H1 (cell line): Measurements from ENCODE around the gene EXTL1. TPM values are rescaled to one million over a fixed set of nuclear protein-coding genes. Genes with fewer than 3 reads are reported as not detected.

Experiments
- BCL11A ChIP-seq, 2 experiments: IDR thresholded peaks; one replicate each; pipeline ENCODE4 v1.6.1; 2011; ENCODE audit warnings: low read depth in 2 of 2, low read length in 2 of 2, mild to moderate bottlenecking in 2 of 2
- GTF2F1 ChIP-seq: IDR thresholded peaks from 2 replicates; pipeline ENCODE4 v1.6.1; 2012; ENCODE audit warnings: low read depth, low read length, improper control_type of control experiment, borderline replicate concordance
- RXRA ChIP-seq: IDR thresholded peaks from 2 replicates; pipeline ENCODE4 v1.6.1; 2011; ENCODE audit warnings: low read depth, mild to moderate bottlenecking, low read length, moderate library complexity; ENCODE audit not compliant: insufficient read depth
- TCF12 ChIP-seq: IDR thresholded peaks from 2 replicates; pipeline ENCODE4 v1.6.1; 2011; ENCODE audit warnings: low read depth, mild to moderate bottlenecking, low read length
- polyA plus RNA-seq, 7 experiments: library from polyadenylated mRNA; depleted of rRNA in 3 of 7; stranded (reverse) in 5 of 7; unstranded in 2 of 7; fragments of >200 nt in 5 of 7; fragments of 200-250 nt in 2 of 7; gene quantifications; 1 replicate in 5 of 7; 2 replicates in 1 of 7; 4 replicates in 1 of 7; pipeline versions ENCODE4 v1.2.1 to v1.2.3, GENCODE V29; 2011 to 2013; ENCODE audit warnings: missing spikeins in 2 of 7, mixed read lengths in 2 of 7
- total RNA-seq: library from RNA; stranded (reverse); fragmentation: NEBNext Ultra II Directional; extraction: Animal tissue kit (Norgen Biotek cat#: 25700); gene quantifications from 2 replicates; pipeline ENCODE4 v1.2.1, GENCODE V29; 2021

Gene EXTL1
- total and polyA plus RNA-seq, 2 of the 8 experiments (the other 6 are each of a cell fraction or from before 2014, with no cell fraction given) = 0.89 to 1.2 TPM

DNA sequence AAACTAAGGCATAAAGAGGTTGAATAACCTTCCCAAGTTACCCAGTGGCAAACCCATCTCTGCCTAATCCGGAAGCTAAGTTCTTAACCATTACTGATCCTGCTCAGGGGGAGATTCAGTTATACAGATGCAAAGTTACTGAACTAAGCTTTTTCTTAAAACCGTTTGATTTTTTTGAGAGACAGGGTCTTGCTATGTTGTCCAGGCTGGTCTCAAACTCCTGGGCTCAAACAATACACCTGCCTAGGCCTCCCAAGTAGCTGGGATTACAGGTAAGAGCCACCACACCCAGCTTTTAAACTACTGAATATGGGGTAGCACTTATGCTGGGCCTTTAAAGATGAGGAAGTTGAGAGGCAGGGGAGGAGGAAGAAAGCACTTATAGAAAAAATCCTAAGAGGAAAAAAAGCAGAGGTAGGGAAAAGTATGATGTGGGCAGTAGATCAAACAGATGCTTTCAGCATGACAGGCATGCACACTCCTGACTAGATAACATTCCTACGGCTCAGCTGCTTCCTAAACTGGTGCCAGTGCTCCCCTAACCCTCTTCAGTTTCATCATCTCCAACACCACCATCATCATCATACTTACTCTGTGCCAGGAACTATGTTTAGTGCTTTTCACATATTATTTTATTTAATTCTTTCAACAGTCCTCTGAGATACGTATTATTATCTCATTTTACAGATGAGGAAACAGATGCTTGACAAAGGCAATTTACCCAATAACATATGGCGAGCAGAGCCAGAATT is 29.5 kb upstream of the EXTL1 start (continued):
- TF ChIP-seq TCF12 (no peak), BCL11A (IDR thresholded peaks at IDR 0.05; ENCODE audit: low read depth in 2 of 2, low read length in 2 of 2) (no peak), GTF2F1 (no peak), RXRA (no peak)
